ENCODE results near the gene BMX. TPM values are rescaled to one million over a fixed set of nuclear protein-coding genes. Genes with fewer than 3 reads are reported as not detected.
A peak's percentile ranks its signal among the peaks of the same experiment; 100 is the strongest.

Gene BMX
- polyA plus RNA-seq, 1 donor from 2014 or later, result not detected

- Histone ChIP-seq H3K79me2 (replicated peaks; ENCODE audit: insufficient read depth, low read length) (no peaks in the 10 kb centered on the region), H3K27ac (ENCODE audit: low read length) (no peak overlapping the region), H3K9me3 (ENCODE audit: low read length) (no peaks in the 10 kb centered on the region), H3K9ac (ENCODE audit: low read length) (no peak overlapping the region), H3F3A (ENCODE audit: insufficient read depth, low read length, poor library complexity, severe bottlenecking) (no peaks in the 10 kb centered on the region), H3K9me2 (ENCODE audit: insufficient read depth, low read length) (no peaks in the 10 kb centered on the region), H3K4me3 (ENCODE audit: low read length) (no peak overlapping the region), H4K20me1 (ENCODE audit: insufficient read depth) (no peaks in the 10 kb centered on the region), H3K4me2 (ENCODE audit: low read length) (no peak overlapping the region), H3K36me3 (ENCODE audit: insufficient read depth, low read length) (no peaks in the 10 kb centered on the region), H2AFZ (ENCODE audit: low read depth, low read length) (no peak overlapping the region), H3K27me3 (ENCODE audit: insufficient read depth, low read depth, low read length) (no peaks in the 10 kb centered on the region)
- no peak for TF ChIP-seq TAF1 (IDR thresholded peaks at IDR 0.05; ENCODE audit: low read depth)
- TF ChIP-seq MXI1 (conservative IDR thresholded peaks at IDR 0.05; ENCODE audit: poor library complexity, severe bottlenecking), result no peak
Measured at GRCh38 chrX:15475021-15475420, 25.6 kb upstream of the BMX start.

GRCh38 chrX:15475486-15475885 is 25.1 kb upstream of the BMX start:
- H3K9me2 ChIP-seq (ENCODE audit: insufficient read depth, low read length), result no peaks in the 10 kb centered on the region
- no peak for TF ChIP-seq TAF1 (IDR thresholded peaks at IDR 0.05; ENCODE audit: low read depth)
- H3F3A ChIP-seq (ENCODE audit: insufficient read depth, low read length, poor library complexity, severe bottlenecking), result no peaks in the 10 kb centered on the region
- no peaks in the 10 kb centered on the region for H3K27me3 ChIP-seq (ENCODE audit: insufficient read depth, low read depth, low read length)
- H3K27ac ChIP-seq (ENCODE audit: low read length), result no peak overlapping the region
- H4K20me1 ChIP-seq (ENCODE audit: insufficient read depth), result no peaks in the 10 kb centered on the region
- no peaks in the 10 kb centered on the region for H3K9me3 ChIP-seq (ENCODE audit: low read length)
- H3K9ac ChIP-seq (ENCODE audit: low read length), result no peak overlapping the region
- no peak overlapping the region for H3K4me2 ChIP-seq (ENCODE audit: low read length)
- no peak overlapping the region for H3K4me3 ChIP-seq (ENCODE audit: low read length)
- H3K36me3 ChIP-seq (ENCODE audit: insufficient read depth, low read length), result no peaks in the 10 kb centered on the region
- H3K79me2 ChIP-seq (replicated peaks; ENCODE audit: insufficient read depth, low read length), result no peaks in the 10 kb centered on the region
- H2AFZ ChIP-seq (ENCODE audit: low read depth, low read length), result no peak overlapping the region

- TF ChIP-seq EP300 (conservative IDR thresholded peaks at IDR 0.05; ENCODE audit: poor library complexity, severe bottlenecking), result no peak
Measured at GRCh38 chrX:15483891-15484290, 16.7 kb upstream of the BMX start.

GRCh38 chrX:15492469-15492868 is 8.1 kb upstream of the BMX start:
- Histone ChIP-seq H3K27me3 (ENCODE audit: insufficient read depth, low read depth, low read length) (no peaks in the 10 kb centered on the region), H3K36me3 (ENCODE audit: insufficient read depth, low read length) (no peaks in the 10 kb centered on the region), H3K9ac (ENCODE audit: low read length) (no peak overlapping the region), H2AFZ (ENCODE audit: low read depth, low read length) (no peak overlapping the region), H3K79me2 (replicated peaks; ENCODE audit: insufficient read depth, low read length) (no peaks in the 10 kb centered on the region), H3K9me3 (ENCODE audit: low read length) (no peaks in the 10 kb centered on the region), H4K20me1 (ENCODE audit: insufficient read depth) (no peaks in the 10 kb centered on the region), H3F3A (ENCODE audit: insufficient read depth, low read length, poor library complexity, severe bottlenecking) (no peaks in the 10 kb centered on the region), H3K27ac (ENCODE audit: low read length) (no peak overlapping the region), H3K9me2 (ENCODE audit: insufficient read depth, low read length) (no peaks in the 10 kb centered on the region), H3K4me2 (ENCODE audit: low read length) (no peak overlapping the region), H3K4me3 (ENCODE audit: low read length) (peak overlapping the region; percentile 66)
- TF ChIP-seq EP300 (conservative IDR thresholded peaks at IDR 0.05; ENCODE audit: poor library complexity, severe bottlenecking), result no peak
- no peak for TF ChIP-seq MXI1 (conservative IDR thresholded peaks at IDR 0.05; ENCODE audit: poor library complexity, severe bottlenecking)
- no peak for TF ChIP-seq REST (IDR thresholded peaks at IDR 0.05; ENCODE audit: borderline replicate concordance)
- no peak for TF ChIP-seq EZH2 (IDR thresholded peaks at IDR 0.05; ENCODE audit: borderline replicate concordance, insufficient read depth, low read length, poor library complexity, severe bottlenecking)
- TF ChIP-seq CTCF (IDR thresholded peaks at IDR 0.05; ENCODE audit: poor library complexity, severe bottlenecking), result no peak
- no peak for TF ChIP-seq RAD21 (conservative IDR thresholded peaks at IDR 0.05)
- no peak for TF ChIP-seq SMC3 (conservative IDR thresholded peaks at IDR 0.05; ENCODE audit: poor library complexity)
- TF ChIP-seq POLR2AphosphoS5 (IDR thresholded peaks at IDR 0.05), result no peak
- no peak for TF ChIP-seq TAF1 (IDR thresholded peaks at IDR 0.05; ENCODE audit: low read depth)

More at GRCh38 chrX:15483891-15484290, 16.7 kb upstream of the BMX start:
- no peaks in the 10 kb centered on the region for H4K20me1 ChIP-seq (ENCODE audit: insufficient read depth)
- no peaks in the 10 kb centered on the region for H3K36me3 ChIP-seq (ENCODE audit: insufficient read depth, low read length)
- no peak overlapping the region for H3K4me2 ChIP-seq (ENCODE audit: low read length)
- H3K27me3 ChIP-seq (ENCODE audit: insufficient read depth, low read depth, low read length), result no peaks in the 10 kb centered on the region
- H3F3A ChIP-seq (ENCODE audit: insufficient read depth, low read length, poor library complexity, severe bottlenecking), result no peaks in the 10 kb centered on the region
- no peaks in the 10 kb centered on the region for H3K79me2 ChIP-seq (replicated peaks; ENCODE audit: insufficient read depth, low read length)
- no peak overlapping the region for H2AFZ ChIP-seq (ENCODE audit: low read depth, low read length)
- no peak overlapping the region for H3K4me3 ChIP-seq (ENCODE audit: low read length)
- no peaks in the 10 kb centered on the region for H3K9me3 ChIP-seq (ENCODE audit: low read length)
- no peak overlapping the region for H3K27ac ChIP-seq (ENCODE audit: low read length)
- no peak overlapping the region for H3K9ac ChIP-seq (ENCODE audit: low read length)
- no peaks in the 10 kb centered on the region for H3K9me2 ChIP-seq (ENCODE audit: insufficient read depth, low read length)

Data from neural cell (in vitro differentiated cells).